ENCODE measurements around the gene MCEMP1.
"Not testable (repeated sequence)": the region's sequence is repeated elsewhere in the genome, so short reads cannot be mapped to it uniquely, and the experiment has no call there.

The MCEMP1 gene

GRCh38 chr19:7643629-7644549 lies 33.0 kb upstream of the MCEMP1 start:
- not testable (repeated sequence) for DNase-seq (ENCODE audit: low read depth)

GRCh38 chr19:7644550-7644877 lies 32.4 kb upstream of the MCEMP1 start:
- no peak for DNase-seq (ENCODE audit: low read depth)

DNA sequence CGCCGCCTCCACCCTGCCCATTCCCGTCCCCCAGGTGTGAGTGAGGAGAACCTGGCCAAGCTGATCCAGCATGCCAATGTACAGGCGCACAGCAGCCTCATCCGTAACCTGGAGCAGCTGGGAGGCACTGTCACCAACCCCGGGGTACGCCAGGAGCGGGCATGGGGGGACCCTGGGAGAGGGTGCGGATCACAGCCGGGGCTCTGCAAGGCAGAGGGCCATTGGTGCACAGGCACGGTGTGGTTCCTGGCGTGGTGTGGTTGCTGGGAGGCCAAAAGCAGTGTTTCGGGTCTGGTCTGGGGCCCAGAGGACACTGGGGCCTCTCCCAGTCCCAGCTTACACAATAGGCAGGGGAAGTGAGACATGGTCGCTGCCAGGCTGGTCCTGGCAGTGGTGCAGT lies 31.7 kb upstream of the MCEMP1 start:
- DNase-seq (ENCODE audit: low read depth): no peak

GRCh38 chr19:7645656-7646425 lies 31.0 kb upstream of the MCEMP1 start:
- DNase-seq (ENCODE audit: low read depth): no peak

- DNase-seq (ENCODE audit: low read depth): no peak
Observed at GRCh38 chr19:7646426-7646700, 30.5 kb upstream of the MCEMP1 start.

DNA sequence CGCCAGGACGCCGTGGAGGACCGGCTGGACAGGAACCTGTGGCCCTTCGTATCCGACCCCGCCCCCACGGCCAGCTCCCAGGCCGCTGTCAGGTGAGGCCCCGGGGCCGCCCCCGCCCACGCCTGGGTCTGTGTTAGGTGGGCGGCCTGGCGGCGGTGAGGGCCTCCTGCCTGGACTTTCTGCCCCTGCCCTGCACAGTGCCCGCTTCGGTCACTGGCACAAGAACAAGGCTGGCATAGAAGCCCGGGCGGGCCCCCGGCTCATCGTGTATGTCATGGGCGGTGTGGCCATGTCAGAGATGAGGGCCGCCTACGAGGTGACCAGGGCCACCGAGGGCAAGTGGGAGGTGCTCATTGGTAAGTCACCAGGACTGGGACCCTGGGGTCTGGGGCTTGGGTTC lies 29.7 kb upstream of the MCEMP1 start:
- no peak for DNase-seq (ENCODE audit: low read depth)

DNA sequence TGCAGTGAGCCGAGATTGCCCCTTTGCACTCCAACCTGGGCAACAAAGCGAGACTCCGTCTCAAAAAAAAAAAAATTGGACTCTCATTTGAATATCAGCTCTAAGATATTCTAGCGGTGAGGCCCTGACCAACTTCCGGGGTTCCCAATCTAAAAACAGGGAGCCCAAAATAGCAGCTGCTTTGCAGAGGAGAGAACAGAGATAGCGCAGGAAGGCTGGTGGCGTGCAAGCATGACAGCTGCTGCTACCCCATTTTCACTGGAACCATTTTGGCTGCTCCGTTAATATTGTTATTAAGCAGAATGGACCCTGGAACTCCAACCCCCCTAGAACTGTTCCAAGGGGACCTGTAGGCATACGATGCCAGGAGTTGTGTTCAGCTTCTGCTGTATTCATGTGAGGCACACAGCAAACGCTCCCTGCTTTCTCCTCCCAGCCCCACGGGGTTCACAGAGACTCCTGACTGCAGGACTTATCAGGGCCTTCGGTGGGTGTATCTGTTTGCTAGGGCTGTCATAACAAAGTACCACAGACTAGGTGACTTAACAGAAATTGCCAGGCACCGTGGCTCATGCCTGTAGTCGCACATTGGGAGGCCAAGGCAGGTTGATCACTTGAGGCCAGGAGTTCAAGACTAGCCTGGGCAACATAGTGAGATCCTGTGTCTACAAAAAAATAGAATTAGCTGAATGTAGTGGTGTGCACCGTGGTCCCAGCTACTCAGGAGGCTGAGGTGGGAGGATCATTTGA lies 28.4 kb upstream of the MCEMP1 start:
- no peak for DNase-seq (ENCODE audit: low read depth)

DNA sequence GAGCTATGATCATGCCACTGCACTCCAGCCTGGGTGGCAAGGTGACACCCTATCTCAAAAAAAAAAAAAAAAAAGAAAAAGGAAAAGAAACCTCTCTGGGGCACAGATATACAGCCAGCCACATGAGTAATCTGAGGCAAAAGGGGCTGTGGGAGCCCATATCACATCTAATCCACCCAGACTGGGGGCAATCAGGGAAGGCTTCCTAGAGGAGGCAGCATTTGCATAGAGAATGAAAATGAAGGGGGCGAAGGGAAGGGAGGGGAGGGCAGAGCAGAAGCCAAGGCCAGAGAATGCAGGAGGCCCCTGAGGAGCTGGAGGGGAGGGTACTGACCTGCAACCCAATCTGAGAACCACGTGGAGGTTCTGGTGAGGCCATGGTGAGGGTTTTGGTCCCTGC lies 26.7 kb upstream of the MCEMP1 start:
- no peak for DNase-seq (ENCODE audit: low read depth)

DNA sequence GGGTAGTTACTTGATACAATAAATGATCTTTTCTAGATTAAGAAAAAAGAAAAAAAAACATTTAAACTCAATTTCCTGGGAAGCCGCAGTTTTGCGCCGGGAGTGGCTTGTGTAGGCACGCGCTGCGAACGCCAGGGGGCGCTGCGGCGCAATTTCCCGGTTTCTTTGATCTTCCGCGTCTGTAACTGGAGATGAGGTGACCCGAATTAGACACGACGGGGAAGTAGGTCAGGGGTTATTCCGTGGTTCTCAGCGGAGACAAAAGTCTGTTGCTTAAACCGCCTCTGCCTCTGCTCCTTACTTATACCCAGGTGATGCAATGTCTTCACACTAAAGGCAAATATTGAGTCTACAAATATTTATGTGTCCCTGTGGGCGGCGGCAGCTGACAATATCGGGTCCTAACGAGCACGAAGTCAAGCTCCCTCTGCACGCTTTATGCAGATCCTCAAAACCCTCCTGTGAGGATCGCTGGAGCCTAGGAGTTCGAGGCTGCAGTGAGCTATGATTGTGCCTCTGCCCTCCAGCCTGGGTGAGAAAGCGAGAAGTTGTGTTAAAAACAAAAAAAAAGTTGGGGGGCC lies 24.7 kb upstream of the MCEMP1 start:
- DNase-seq (ENCODE audit: low read depth): peak; percentile 67

DNA sequence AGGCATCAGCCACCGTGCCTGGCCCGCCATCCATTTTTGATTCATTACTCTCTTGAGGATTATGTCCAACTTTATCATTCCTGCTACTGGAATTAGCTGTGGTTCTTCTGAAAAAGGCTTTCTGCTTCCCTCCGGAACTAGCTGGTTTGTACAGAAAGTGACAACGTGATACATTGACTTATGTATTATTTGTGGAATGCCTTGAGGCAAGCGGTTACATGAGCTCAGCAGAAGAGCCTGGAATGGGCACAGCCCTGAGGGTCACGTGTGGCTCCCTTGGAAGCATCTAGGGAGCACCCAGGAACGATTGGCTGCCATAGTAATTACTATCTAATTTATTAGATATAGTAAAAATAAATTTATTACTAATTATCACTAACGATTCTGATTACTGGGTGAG lies 22.5 kb upstream of the MCEMP1 start:
- DNase-seq (ENCODE audit: low read depth): no peak

- no peak for DNase-seq (ENCODE audit: low read depth)
Observed at GRCh38 chr19:7655581-7655980, 21.3 kb upstream of the MCEMP1 start.

GRCh38 chr19:7657131-7657751 lies 19.6 kb upstream of the MCEMP1 start:
- no peak for DNase-seq (ENCODE audit: low read depth)

DNA sequence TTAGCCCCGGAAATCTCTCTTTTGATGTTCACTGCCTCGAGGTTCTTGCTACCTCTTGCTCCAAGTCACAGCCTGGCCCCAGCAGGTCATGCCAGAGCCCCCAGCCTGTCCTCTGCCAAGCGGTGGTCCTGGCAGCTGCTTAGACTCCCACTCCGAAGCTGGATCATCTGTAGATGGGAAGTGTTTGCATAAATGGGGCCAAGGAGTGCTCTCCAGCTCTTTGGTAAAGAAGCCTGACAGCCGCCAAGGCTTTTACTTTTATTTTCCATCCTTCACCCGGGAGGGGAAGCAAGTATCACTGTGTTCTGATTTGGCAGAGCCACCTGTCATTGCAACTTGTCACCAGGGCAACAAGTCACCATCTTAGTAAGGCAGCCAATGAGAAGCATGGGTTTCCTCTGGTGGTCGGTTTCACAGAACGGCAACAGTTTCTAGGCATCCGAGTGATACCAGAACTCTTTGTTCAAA lies 18.6 kb upstream of the MCEMP1 start:
- no peak for DNase-seq (ENCODE audit: low read depth)

DNA sequence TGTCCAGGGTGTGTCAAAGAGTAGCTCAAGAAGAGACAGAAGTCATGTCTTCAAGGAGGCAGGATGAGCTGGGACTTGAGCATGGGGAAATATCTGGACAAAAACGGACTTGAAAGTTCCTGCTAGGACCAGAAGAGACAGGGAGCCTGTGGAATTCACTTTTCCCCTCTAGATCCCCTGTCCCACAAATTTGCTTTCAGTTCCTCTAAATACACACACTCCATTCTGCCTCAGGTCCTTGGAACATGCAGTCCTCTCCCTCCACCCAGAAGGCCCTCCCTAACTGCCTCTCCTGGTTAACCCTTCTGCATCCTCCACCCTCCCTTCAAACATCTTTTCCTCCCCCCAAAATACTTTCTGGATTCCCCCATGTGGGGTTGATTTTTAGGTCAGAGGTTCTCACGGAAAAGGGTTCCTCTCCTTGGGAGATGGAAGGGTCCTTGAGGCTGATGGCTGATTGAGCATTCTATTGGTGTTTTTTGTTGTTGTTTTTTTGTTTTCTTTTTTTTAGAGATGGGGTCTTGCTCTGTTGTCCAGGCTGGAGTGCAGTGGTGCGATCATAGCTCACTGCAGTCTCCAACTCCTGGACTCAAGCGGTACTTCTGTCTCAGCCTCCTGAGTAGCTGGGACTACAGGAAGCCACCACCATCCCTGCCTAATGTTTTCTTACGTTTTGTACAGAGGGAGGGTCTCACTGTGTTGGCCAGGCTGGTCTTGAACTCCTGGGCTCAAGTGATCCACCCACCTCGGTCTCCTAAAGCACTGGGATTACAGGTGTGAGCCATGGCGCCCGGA lies 14.9 kb upstream of the MCEMP1 start:
- DNase-seq (ENCODE audit: low read depth): no peak

GRCh38 chr19:7662657-7663056 lies 14.2 kb upstream of the MCEMP1 start:
- DNase-seq (ENCODE audit: low read depth): no peak

GRCh38 chr19:7663706-7664105 lies 13.2 kb upstream of the MCEMP1 start:
- no peak for DNase-seq (ENCODE audit: low read depth)

GRCh38 chr19:7665076-7665475 lies 11.8 kb upstream of the MCEMP1 start:
- peak; percentile 82 for DNase-seq (ENCODE audit: low read depth)

DNA sequence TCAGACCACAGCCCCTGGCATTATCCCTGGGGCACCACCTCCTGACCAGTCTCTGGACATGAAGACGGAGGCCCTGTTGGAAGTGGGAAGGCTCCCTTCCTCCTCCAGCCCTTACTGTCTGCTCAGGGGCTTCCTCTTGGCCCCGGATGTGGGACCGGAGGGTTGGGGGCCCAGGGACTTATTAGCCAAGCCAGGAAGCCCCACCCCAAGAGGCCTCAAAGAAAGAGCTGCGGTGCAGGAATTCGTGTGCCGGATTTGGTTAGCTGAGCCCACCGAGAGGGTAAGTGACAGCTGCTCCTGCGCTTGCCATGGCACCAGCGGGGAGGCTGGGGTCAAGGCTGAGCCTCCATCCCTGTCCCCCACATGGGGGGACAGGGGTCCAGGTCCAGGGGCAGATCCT lies 8.0 kb upstream of the MCEMP1 start, which contains the start of gene RETN:
Gene RETN, plus strand, starts transcription at position 208 of the 400 bp plus-strand sequence. CDS start 278 bp downstream, outside the sequence.
- DNase-seq (ENCODE audit: low read depth): no peak

- DNase-seq (ENCODE audit: low read depth): no peak
Observed at GRCh38 chr19:7669641-7670040, 7.2 kb upstream of the MCEMP1 start.

- no peak for DNase-seq (ENCODE audit: low read depth)
Observed at GRCh38 chr19:7670150-7670783, 6.6 kb upstream of the MCEMP1 start.

- no peak for DNase-seq (ENCODE audit: low read depth)
Observed at GRCh38 chr19:7670790-7671189, 6.1 kb upstream of the MCEMP1 start.
